HepG2 (cell line): Measurements from ENCODE around the gene PAPPA2.

Source experiments
- ISX ChIP-seq: sonication (generic); formaldehyde crosslinking; conservative IDR thresholded peaks from 2 replicates; pipeline ENCODE4 v1.5.0; 2020; ENCODE audit warnings: missing genetic modification reagents
- KLF13 ChIP-seq: sonication (generic); formaldehyde crosslinking; IDR thresholded peaks from 2 replicates; pipeline ENCODE4 v1.4.0; 2020; ENCODE audit warnings: mild to moderate bottlenecking, missing genetic modification reagents
- KMT2B ChIP-seq: IDR thresholded peaks from 2 replicates; pipeline ENCODE4 v1.6.1; 2016; ENCODE audit warnings: missing genetic modification reagents, missing compliant biosample characterization
- MYC ChIP-seq: sonication (generic); formaldehyde crosslinking; IDR thresholded peaks from 2 replicates; pipeline ENCODE4 v1.9.0; 2021; ENCODE audit warnings: missing genetic modification reagents, borderline replicate concordance
- TEAD2 ChIP-seq: sonication (generic); formaldehyde crosslinking; IDR thresholded peaks from 2 replicates; pipeline ENCODE4 v1.9.0; 2021; ENCODE audit warnings: missing genetic modification reagents
- ZNF335 ChIP-seq: sonication (generic); formaldehyde crosslinking; IDR thresholded peaks from 2 replicates; pipeline ENCODE4 v1.4.0; 2020; ENCODE audit warnings: missing genetic modification reagents
- ZNF660 ChIP-seq: sonication (generic); formaldehyde crosslinking; IDR thresholded peaks from 2 replicates; pipeline ENCODE4 v1.5.1; 2020; ENCODE audit warnings: mild to moderate bottlenecking, low read depth, missing genetic modification reagents, borderline replicate concordance

DNA sequence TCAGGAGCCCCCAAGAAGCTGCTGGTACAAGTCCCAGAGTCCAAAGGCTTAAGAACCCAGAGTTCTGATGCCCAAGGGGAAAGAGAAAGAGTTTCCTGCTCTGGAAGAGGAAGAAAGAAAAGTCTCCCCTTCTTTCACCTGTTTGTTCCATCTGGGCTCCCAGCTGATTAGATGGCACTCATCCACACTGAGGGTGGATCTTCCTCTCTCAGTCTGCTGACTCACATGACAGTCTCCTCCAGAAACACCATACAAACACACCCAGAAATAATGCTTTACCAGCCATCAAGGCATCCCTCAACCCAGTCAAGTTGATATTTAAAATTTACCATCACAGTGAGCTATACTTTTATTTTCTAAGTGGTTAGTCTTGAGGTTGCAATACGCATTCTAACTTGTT, 257.9 kb downstream of the PAPPA2 start:
- TF ChIP-seq TEAD2 (CRISPR knock-in tag) = no peak
- no peak for TF ChIP-seq KLF13 (CRISPR knock-in tag)
- TF ChIP-seq ZNF660 (CRISPR knock-in tag) = no peak
- TF ChIP-seq ZNF335 = no peak
- TF ChIP-seq KMT2B (CRISPR knock-in tag) = no peak
- TF ChIP-seq MYC (CRISPR knock-in tag) = no peak
- no peak for TF ChIP-seq ISX (CRISPR knock-in tag)
